Duodenal mucosa (tissue), 2 donors: ENCODE measurements around the gene WWOX.

Experiments
- H3K27ac ChIP-seq: one replicate; pipeline ENCODE4 v1.7.0; 2013; ENCODE audit warnings: low read depth, low read length
- H3K27me3 ChIP-seq, 2 donors: one replicate each; pipeline ENCODE4 v1.7.0; 2013; ENCODE audit warnings: low read length in 2 of 2, control low read depth in 1 of 2; ENCODE audit not compliant: insufficient read depth in 2 of 2, control insufficient read depth in 1 of 2
- H3K36me3 ChIP-seq, 2 donors: one replicate each; pipeline ENCODE4 v1.7.0; 2013; ENCODE audit warnings: low read length in 2 of 2, control low read depth in 1 of 2; ENCODE audit not compliant: insufficient read depth in 2 of 2, control insufficient read depth in 1 of 2
- H3K4me1 ChIP-seq, 2 donors: one replicate each; pipeline ENCODE4 v1.7.0; 2013; ENCODE audit warnings: low read length in 2 of 2, control low read depth in 1 of 2; ENCODE audit not compliant: insufficient read depth in 2 of 2, control insufficient read depth in 1 of 2
- H3K4me3 ChIP-seq, 2 donors: one replicate each; pipeline ENCODE4 v1.7.0; 2013; ENCODE audit warnings: low read length in 2 of 2, low read depth in 1 of 2
- H3K9ac ChIP-seq, 2 donors: one replicate each; pipeline ENCODE4 v1.7.0; 2013; ENCODE audit warnings: low read length in 2 of 2, low read depth in 1 of 2
- H3K9me3 ChIP-seq, 2 donors: one replicate each; pipeline ENCODE4 v1.7.0; 2013; ENCODE audit warnings: low read length in 2 of 2, control low read depth in 1 of 2; ENCODE audit not compliant: control insufficient read depth in 1 of 2

Gene WWOX

DNA sequence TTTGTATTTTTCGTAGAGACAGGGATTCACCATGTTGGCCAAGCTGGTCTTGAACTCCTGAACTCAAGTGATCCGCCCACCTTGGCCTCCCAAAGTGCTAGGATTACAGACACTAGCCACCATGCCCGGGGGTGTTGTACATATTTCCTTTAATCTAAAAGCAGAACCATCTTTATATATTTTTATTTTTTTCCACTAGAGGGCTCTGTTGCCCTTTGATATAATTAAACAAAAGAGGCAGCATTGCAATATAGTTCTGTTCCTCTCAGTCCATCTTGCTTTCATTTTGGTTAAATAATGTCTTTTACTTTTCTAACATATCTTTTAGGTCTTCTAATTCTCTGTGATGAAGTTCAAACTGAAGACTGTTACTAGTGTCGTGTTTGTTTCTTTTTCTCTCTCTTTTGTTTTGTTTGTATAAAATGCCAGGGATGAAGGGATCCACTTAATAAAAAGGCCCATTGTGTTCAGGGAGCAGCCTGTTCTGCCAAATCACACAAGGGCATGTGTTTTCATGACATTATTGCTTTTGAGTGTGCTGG is 23.4 kb downstream of the WWOX start:
- Histone ChIP-seq H3K36me3 (peaks cover 0 to 9% of the 10 kb centered on the region in 2 donors), H3K4me1 (peaks cover 0 to 4% of the 10 kb centered on the region in 2 donors), H3K27me3 (no peaks in the 10 kb centered on the region), H3K9me3 (no peaks in the 10 kb centered on the region), H3K27ac (no peak overlapping the region), H3K4me3 (no peak overlapping the region), H3K9ac (no peak overlapping the region)

- H3K9me3 ChIP-seq = no peaks in the 10 kb centered on the region
- no peak overlapping the region for H3K9ac ChIP-seq
- no peaks in the 10 kb centered on the region for H3K36me3 ChIP-seq
- H3K4me3 ChIP-seq = no peak overlapping the region
- H3K27me3 ChIP-seq = no peaks in the 10 kb centered on the region
- H3K4me1 ChIP-seq = peaks cover 0 to 7% of the 10 kb centered on the region in 2 donors
- H3K27ac ChIP-seq = no peak overlapping the region
These were observed 25.8 kb downstream of the WWOX start for GRCh38 chr16:78125112-78125844.

- Histone ChIP-seq H3K27ac (no peak overlapping the region), H3K9me3 (no peaks in the 10 kb centered on the region), H3K4me3 (no peak overlapping the region), H3K4me1 (peaks cover 0 to 7% of the 10 kb centered on the region in 2 donors), H3K27me3 (no peaks in the 10 kb centered on the region), H3K9ac (no peak overlapping the region), H3K36me3 (no peaks in the 10 kb centered on the region)
These were observed 27.2 kb downstream of the WWOX start for GRCh38 chr16:78126662-78127061.

DNA sequence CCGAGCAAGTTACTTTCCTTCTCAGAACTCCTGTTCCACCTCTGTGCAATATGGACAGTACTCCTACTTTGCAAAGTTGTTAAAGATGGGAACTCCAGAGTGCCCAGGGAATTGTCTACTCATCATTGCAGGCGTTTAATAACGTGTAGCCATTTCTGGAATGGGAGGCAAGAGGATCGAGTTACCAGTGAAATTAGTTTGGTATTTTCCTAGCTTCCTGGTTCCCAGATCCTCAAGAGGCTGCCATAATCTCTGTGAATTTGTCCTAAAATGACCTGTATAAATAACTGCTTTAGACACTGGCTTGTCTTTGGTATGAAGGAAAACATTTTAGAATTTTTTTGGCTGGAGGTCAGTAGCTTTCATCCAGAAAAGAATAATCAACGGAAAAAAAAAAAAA is 27.7 kb downstream of the WWOX start:
- H3K27ac ChIP-seq = no peak overlapping the region
- no peaks in the 10 kb centered on the region for H3K27me3 ChIP-seq
- no peak overlapping the region for H3K4me3 ChIP-seq

GRCh38 chr16:78128913-78129312 is 29.5 kb downstream of the WWOX start:
- Histone ChIP-seq H3K4me1 (peaks cover 0 to 7% of the 10 kb centered on the region in 2 donors), H3K27me3 (no peaks in the 10 kb centered on the region), H3K9me3 (no peaks in the 10 kb centered on the region), H3K9ac (no peak overlapping the region), H3K27ac (no peak overlapping the region), H3K4me3 (no peak overlapping the region), H3K36me3 (no peaks in the 10 kb centered on the region)

More for the DNA sequence above, 27.7 kb downstream of the WWOX start:
- H3K9me3 ChIP-seq = no peaks in the 10 kb centered on the region
- no peak overlapping the region for H3K9ac ChIP-seq
- no peaks in the 10 kb centered on the region for H3K36me3 ChIP-seq
- H3K4me1 ChIP-seq = peaks cover 0 to 7% of the 10 kb centered on the region in 2 donors

DNA sequence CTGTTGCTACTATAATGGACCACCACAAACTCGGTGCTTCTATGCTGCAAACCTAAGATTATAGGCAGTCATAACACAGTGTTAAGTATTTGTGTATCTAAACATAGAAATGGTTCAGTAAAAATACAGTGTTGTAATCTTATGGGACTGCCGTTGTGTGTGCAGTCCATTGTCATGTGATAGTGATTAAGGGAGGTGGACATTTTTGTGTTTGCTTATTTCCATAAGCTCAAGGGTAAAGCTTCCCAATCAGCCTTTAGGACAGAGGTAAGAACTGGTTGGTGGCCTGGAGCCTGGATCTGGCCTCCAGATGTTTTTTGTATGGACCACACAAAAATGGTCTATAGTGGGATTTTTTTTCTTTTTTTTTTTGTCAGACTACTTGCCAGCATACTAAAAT is 29.9 kb downstream of the WWOX start:
- Histone ChIP-seq H3K9me3 (no peaks in the 10 kb centered on the region), H3K9ac (no peak overlapping the region), H3K4me3 (no peak overlapping the region), H3K36me3 (no peaks in the 10 kb centered on the region), H3K27ac (no peak overlapping the region), H3K27me3 (no peaks in the 10 kb centered on the region), H3K4me1 (peaks cover 0 to 7% of the 10 kb centered on the region in 2 donors)

- Histone ChIP-seq H3K27me3 (no peaks in the 10 kb centered on the region), H3K9me3 (no peaks in the 10 kb centered on the region), H3K9ac (no peak overlapping the region), H3K4me1 (peaks cover 0 to 7% of the 10 kb centered on the region in 2 donors), H3K4me3 (no peak overlapping the region), H3K36me3 (no peaks in the 10 kb centered on the region), H3K27ac (no peak overlapping the region)
These were observed 30.7 kb downstream of the WWOX start for GRCh38 chr16:78130083-78130608.

DNA sequence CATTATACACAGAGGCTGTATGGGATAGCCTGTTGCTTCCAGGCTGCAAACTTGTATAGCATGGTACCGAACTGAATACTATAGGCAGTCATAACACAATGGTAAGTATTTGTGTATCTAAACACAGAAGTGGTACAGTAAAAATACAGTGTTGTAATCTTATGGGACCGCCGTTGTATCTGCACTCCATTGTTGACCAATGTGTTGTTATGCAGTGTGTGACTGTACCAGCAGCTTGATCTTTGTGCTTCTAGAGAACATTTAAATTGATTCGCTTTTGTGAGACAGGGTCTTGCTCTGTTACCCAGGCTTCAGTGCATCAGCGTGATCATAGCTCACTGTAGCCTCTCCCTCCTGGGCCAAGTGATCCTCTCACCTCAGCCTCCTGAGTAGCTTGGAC is 31.5 kb downstream of the WWOX start:
- H3K27ac ChIP-seq = no peak overlapping the region
- H3K4me1 ChIP-seq = peaks cover 0 to 7% of the 10 kb centered on the region in 2 donors
- H3K27me3 ChIP-seq = no peaks in the 10 kb centered on the region
- H3K4me3 ChIP-seq = no peak overlapping the region
- no peaks in the 10 kb centered on the region for H3K36me3 ChIP-seq
- no peak overlapping the region for H3K9ac ChIP-seq
- no peaks in the 10 kb centered on the region for H3K9me3 ChIP-seq

DNA sequence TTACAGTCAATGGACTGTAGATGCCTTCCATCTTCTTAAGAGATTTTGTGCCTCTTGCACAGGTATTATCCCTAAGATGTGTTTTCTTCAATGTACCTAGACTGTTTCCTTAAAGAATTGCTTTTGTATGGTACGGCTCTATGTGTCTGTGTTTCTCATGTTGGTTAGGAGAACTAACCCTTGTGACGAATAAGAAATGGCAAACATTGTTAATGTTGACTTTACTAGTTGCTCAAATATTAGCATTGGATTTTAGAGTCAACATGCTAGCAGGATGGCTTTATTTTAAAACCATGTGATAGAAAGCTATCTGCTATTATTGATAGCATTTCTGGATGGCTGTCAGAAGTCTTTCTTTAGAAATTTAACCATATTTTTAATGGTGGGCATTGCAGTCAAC is 34.5 kb downstream of the WWOX start:
- Histone ChIP-seq H3K9ac (no peak overlapping the region), H3K27ac (no peak overlapping the region), H3K4me1 (peaks cover 0 to 2% of the 10 kb centered on the region in 2 donors), H3K27me3 (no peaks in the 10 kb centered on the region), H3K36me3 (no peaks in the 10 kb centered on the region), H3K4me3 (no peak overlapping the region), H3K9me3 (no peaks in the 10 kb centered on the region)

DNA sequence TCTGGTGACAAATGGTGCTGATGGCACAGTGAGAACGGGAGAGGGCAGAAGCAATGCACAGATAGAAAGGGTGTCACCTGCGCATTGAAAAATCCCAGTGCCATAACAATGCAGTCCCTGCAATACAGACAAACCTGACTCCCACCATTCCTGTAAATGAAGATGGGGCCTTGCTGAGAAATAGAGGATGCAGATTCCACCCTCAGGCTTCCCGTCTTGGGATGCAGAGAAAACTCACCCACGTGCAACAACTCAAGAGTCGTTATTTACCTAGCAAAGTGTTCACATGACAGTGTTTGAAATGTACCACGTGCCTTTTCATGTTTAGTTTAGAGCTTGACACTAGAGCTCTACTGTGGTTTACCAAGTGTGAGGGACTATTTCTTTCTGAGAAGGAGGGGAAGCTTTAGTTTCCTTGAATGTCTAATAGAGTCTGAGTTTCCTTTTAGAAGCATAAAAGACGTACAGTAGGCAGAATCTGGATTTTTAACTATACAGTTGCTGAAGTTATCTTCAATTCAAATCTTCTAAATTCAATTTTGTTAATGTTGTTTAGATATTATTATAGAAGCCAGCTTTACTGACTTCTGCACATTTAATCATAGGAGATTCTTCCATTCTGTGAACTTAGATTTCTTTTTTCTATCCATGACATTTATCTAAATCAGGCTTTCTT is 35.6 kb downstream of the WWOX start:
- Histone ChIP-seq H3K4me1 (no peaks in the 10 kb centered on the region), H3K9ac (no peak overlapping the region), H3K27ac (no peak overlapping the region), H3K9me3 (no peaks in the 10 kb centered on the region), H3K27me3 (no peaks in the 10 kb centered on the region), H3K36me3 (no peaks in the 10 kb centered on the region), H3K4me3 (no peak overlapping the region)
